ENCODE data around the gene EFCAB11. TPM values are rescaled to one million over a fixed set of nuclear protein-coding genes. Genes with fewer than 3 reads are reported as not detected.

Gene EFCAB11
- total RNA-seq, 3 donors from 2014 or later: 6.0 to 10.2 (median 6.3) TPM

DNA sequence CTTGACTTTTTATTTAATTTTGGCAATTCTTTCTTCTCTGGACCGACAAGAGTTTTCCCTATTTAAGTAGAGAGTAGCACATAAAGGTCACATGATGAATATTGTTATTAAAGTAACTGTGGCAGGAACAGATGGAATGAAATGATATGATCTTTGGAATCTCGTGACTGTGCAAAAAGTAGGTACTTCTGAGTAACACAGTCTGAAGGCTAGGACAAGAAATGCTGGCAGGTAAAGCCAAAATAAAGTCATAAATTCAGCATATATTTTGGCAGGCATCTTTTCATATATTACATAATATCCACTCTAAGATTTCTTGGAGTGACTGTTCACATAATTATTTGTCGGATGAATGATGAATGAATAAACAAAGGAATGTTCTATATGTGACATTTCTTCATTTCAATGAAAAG lies 121.4 kb downstream of the EFCAB11 start:
- TF ChIP-seq, protein P1, sequence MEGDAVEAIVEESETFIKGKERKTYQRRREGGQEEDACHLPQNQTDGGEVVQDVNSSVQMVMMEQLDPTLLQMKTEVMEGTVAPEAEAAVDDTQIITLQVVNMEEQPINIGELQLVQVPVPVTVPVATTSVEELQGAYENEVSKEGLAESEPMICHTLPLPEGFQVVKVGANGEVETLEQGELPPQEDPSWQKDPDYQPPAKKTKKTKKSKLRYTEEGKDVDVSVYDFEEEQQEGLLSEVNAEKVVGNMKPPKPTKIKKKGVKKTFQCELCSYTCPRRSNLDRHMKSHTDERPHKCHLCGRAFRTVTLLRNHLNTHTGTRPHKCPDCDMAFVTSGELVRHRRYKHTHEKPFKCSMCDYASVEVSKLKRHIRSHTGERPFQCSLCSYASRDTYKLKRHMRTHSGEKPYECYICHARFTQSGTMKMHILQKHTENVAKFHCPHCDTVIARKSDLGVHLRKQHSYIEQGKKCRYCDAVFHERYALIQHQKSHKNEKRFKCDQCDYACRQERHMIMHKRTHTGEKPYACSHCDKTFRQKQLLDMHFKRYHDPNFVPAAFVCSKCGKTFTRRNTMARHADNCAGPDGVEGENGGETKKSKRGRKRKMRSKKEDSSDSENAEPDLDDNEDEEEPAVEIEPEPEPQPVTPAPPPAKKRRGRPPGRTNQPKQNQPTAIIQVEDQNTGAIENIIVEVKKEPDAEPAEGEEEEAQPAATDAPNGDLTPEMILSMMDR (IDR thresholded peaks at IDR 0.05): no peak
- ATAC-seq: no peak

DNA sequence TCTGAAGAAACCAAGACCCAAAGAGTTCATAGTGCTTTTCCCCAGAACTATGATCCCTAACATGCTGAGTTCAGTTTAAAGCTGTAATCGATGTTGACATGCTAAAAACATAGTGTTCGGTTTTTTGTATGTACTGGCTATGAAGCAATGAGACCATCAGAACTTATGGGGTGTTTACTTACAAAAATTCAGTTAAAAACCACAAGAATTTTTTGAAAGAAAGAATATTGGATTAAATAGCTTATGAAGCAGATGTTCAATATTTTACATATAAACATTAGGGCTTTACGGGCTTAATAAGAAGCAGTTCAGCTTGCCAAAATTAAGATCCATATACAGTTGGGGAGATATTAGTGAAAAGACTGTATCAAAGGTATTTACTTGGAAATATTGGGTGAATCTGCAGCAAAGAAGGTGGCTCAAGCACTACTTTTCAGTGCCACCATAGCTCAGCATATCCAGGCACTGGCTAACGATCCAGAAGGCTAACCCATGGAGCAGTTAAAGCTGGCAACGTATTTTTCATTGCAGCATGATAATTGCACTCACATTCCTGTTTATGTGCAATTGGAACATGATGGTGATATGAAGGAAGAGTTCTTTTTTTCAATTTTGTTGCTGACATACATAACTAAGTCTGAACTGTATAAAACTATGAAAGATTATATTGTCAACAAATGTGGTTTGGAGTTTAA lies 125.9 kb downstream of the EFCAB11 start:
- intact Hi-C loops (cut with DNase I, micrococcal nuclease): no loop called here
- Histone ChIP-seq H3K4me3 (no peak overlapping the region), H3K36me3 (ENCODE audit: low read depth) (no peaks in the 10 kb centered on the region), H3K4me1 (ENCODE audit: low read depth) (no peaks in the 10 kb centered on the region), H3K9me3 (peaks cover 2% of the 10 kb centered on the region)
- ATAC-seq (no peak), DNase-seq (no peak)
- TF ChIP-seq, protein P1 (IDR thresholded peaks at IDR 0.05): no peak

More for the DNA sequence above, 121.4 kb downstream of the EFCAB11 start:
- H3K4me1 ChIP-seq (ENCODE audit: low read depth): no peaks in the 10 kb centered on the region
- no peak overlapping the region for H3K4me3 ChIP-seq
- no peak for DNase-seq
- intact Hi-C loops (cut with DNase I, micrococcal nuclease): no loop called here
- no peaks in the 10 kb centered on the region for H3K9me3 ChIP-seq
- H3K36me3 ChIP-seq (ENCODE audit: low read depth): no peaks in the 10 kb centered on the region

DNA sequence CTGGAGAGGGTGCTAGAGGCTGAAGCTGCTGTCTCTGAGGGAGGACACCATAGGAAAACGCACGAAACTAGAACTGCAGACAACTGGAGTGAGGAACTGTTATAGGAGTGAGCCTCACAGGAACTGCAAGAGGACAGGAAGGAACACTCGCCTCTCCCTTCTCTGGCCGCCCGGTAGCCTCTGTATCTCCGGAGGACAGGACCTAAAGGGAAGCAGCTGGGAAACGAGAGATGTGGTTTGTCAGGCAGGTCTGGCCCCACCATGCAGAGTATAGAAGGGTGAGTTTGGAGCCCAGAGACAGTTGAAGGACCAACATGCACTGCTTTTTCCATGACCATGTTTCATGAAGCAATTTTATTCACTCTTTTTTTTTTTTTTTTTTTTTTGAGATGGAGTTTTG lies 127.3 kb downstream of the EFCAB11 start:
- Histone ChIP-seq H3K9me3 (peaks cover 5% of the 10 kb centered on the region), H3K4me1 (ENCODE audit: low read depth) (no peaks in the 10 kb centered on the region), H3K36me3 (ENCODE audit: low read depth) (no peaks in the 10 kb centered on the region), H3K4me3 (no peak overlapping the region)
- DNase-seq (no peak), ATAC-seq (no peak)
- intact Hi-C loops (cut with DNase I, micrococcal nuclease): no loop called here
- TF ChIP-seq, protein P1 (IDR thresholded peaks at IDR 0.05): no peak

DNA sequence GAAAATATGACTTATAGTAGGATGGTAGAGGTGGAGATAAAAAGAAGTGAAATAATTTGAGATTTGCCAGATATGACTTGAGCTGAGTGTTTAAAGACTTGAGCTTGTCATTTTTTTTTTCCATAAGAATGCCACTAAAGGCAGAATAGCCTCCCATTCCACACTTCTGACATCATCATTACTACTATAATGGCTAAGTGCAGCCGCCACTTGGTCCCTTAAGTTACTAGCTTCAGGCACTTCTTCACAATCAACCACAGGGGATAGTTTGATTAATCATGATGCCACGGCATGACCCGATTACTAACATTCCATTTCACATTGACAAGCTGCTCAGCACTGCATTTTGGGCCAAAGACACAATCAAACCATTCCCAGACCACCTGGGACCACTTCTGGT lies 127.9 kb downstream of the EFCAB11 start:
- intact Hi-C loops (cut with DNase I, micrococcal nuclease): no loop called here
- no peaks in the 10 kb centered on the region for H3K4me1 ChIP-seq (ENCODE audit: low read depth)
- H3K36me3 ChIP-seq (ENCODE audit: low read depth): no peaks in the 10 kb centered on the region
- no peak for DNase-seq
- H3K9me3 ChIP-seq: peaks cover 5% of the 10 kb centered on the region
- ATAC-seq: no peak
- no peak overlapping the region for H3K4me3 ChIP-seq
- TF ChIP-seq, protein P1 (IDR thresholded peaks at IDR 0.05): no peak

DNA sequence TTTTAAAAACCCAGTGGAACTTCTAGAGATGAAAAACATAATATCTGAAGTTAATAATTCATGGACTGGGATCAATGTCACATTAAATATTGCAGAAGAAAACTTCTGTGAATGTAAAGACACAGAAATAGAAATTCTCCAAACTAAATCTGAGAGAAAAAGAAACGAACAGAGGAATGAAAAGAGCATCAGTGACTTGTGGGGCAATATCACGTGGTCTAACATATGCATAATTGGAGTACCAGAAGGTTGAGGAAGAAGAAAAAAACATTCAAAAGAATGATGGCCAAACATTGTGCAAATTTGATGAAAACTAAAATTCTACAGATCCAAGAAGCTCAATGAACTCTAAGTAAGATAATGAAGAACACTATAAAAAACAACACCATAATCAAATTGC lies 130.8 kb downstream of the EFCAB11 start:
- Histone ChIP-seq H3K9me3 (peaks cover 5% of the 10 kb centered on the region), H3K36me3 (ENCODE audit: low read depth) (no peaks in the 10 kb centered on the region), H3K4me3 (no peak overlapping the region), H3K4me1 (ENCODE audit: low read depth) (no peaks in the 10 kb centered on the region)
- intact Hi-C loops (cut with DNase I, micrococcal nuclease): no loop called here
- DNase-seq (no peak), ATAC-seq (no peak)
- TF ChIP-seq, protein P1 (IDR thresholded peaks at IDR 0.05): no peak
